Ascending aorta (tissue), 2 donors: Measurements from ENCODE around the gene PKM. TPM values are rescaled to one million over a fixed set of nuclear protein-coding genes. Genes with fewer than 3 reads are reported as not detected.
"Not testable (repeated sequence)": the region's sequence is repeated elsewhere in the genome, so short reads cannot be mapped to it uniquely, and the experiment has no call there.

Experiments
- DNase-seq, 2 donors: peaks; one replicate each; pipeline ENCODE4 v3.0.0-alpha.2; 2019; ENCODE audit warnings: low spot score in 2 of 2
- H3K27ac ChIP-seq, 2 donors: fragments of 200-600 bp; sonication (generic); one replicate each; pipeline ENCODE4 v1.5.1; 2016 to 2017; ENCODE audit warnings: mild to moderate bottlenecking in 1 of 2
- H3K27me3 ChIP-seq: fragments of 200-600 bp; sonication (generic); one replicate; pipeline ENCODE4 v1.5.1; 2017
- H3K36me3 ChIP-seq, 2 donors: fragments of 200-600 bp; sonication (generic); one replicate each; pipeline ENCODE4 v1.5.1; 2016
- H3K4me1 ChIP-seq, 2 donors: fragments of 200-600 bp; sonication (generic); one replicate each; pipeline ENCODE4 v1.5.1; 2016 to 2017; ENCODE audit warnings: mild to moderate bottlenecking in 1 of 2
- H3K4me3 ChIP-seq, 2 donors: fragments of 200-600 bp; sonication (generic); one replicate each; pipeline ENCODE4 v1.5.1; 2016 to 2017; ENCODE audit warnings: mild to moderate bottlenecking in 1 of 2
- H3K9me3 ChIP-seq, 2 donors: fragments of 200-600 bp; sonication (generic); one replicate each; pipeline ENCODE4 v1.5.1; 2016
- CTCF ChIP-seq, 3 experiments: fragments of 200-600 bp in 2 of 3; fragments of 450-650 bp in 1 of 3; sonication (generic) in 2 of 3; IDR thresholded peaks; one replicate each; pipeline ENCODE4 v1.5.1; 2016 to 2019; ENCODE audit warnings: antibody characterized with exemption in 3 of 3, mild to moderate bottlenecking in 1 of 3, moderate library complexity in 1 of 3
- intact Hi-C: fragments of 100-400 bp; cut with DNase I; formaldehyde crosslinking; loops from one replicate; pipeline ENCODE4 v1.15.1; 2023
- total RNA-seq: library from RNA; depleted of rRNA; stranded (reverse); fragments of >200 nt; gene quantifications from one replicate; pipeline ENCODE4 v1.1.0, GENCODE V29; 2016

The PKM gene
- total RNA-seq, 1 donor from 2014 or later, result 313 TPM

- intact Hi-C loops, result no loop called here
- Histone ChIP-seq H3K4me3 (no peak overlapping the region), H3K4me1 (peaks cover 2 to 3% of the 10 kb centered on the region in 2 donors), H3K27ac (no peak overlapping the region), H3K9me3 (no peaks in the 10 kb centered on the region), H3K36me3 (no peaks in the 10 kb centered on the region), H3K27me3 (no peaks in the 10 kb centered on the region)
- peak in 1 of 2 donors; percentile 30 for DNase-seq
- TF ChIP-seq CTCF (IDR thresholded peaks at IDR 0.05), result no peak
Measured at GRCh38 chr15:72174551-72175165, 56.3 kb downstream of the PKM start.

GRCh38 chr15:72173864-72174550, 57.0 kb downstream of the PKM start:
- peak in 1 of 2 donors; percentile 22 for DNase-seq
- TF ChIP-seq CTCF (IDR thresholded peaks at IDR 0.05), result no peak
- H3K36me3 ChIP-seq, result no peaks in the 10 kb centered on the region
- H3K27me3 ChIP-seq, result no peaks in the 10 kb centered on the region
- H3K4me1 ChIP-seq, result no peaks in the 10 kb centered on the region
- H3K27ac ChIP-seq, result no peak overlapping the region
- intact Hi-C loops, result no loop called here
- H3K4me3 ChIP-seq, result no peak overlapping the region
- H3K9me3 ChIP-seq, result no peaks in the 10 kb centered on the region

GRCh38 chr15:72173401-72173800, 57.6 kb downstream of the PKM start:
- H3K27me3 ChIP-seq, result no peaks in the 10 kb centered on the region

GRCh38 chr15:72172796-72173195, 58.2 kb downstream of the PKM start:
- Histone ChIP-seq H3K9me3 (no peaks in the 10 kb centered on the region), H3K27me3 (no peaks in the 10 kb centered on the region), H3K4me3 (no peak overlapping the region), H3K36me3 (no peaks in the 10 kb centered on the region), H3K4me1 (no peaks in the 10 kb centered on the region), H3K27ac (no peak overlapping the region)
- intact Hi-C loops, result no loop called here
- TF ChIP-seq CTCF (IDR thresholded peaks at IDR 0.05), result no peak
- no peak for DNase-seq

More at GRCh38 chr15:72173401-72173800, 57.6 kb downstream of the PKM start:
- no peaks in the 10 kb centered on the region for H3K4me1 ChIP-seq
- intact Hi-C loops, result no loop called here
- H3K36me3 ChIP-seq, result no peaks in the 10 kb centered on the region
- H3K9me3 ChIP-seq, result no peaks in the 10 kb centered on the region
- no peak for TF ChIP-seq CTCF (IDR thresholded peaks at IDR 0.05)
- no peak overlapping the region for H3K4me3 ChIP-seq
- DNase-seq, result peak in 1 of 2 donors; percentile 34
- H3K27ac ChIP-seq, result no peak overlapping the region

- H3K27ac ChIP-seq, H3K27me3 ChIP-seq, H3K9me3 ChIP-seq, H3K4me1 ChIP-seq, H3K36me3 ChIP-seq, H3K4me3 ChIP-seq, intact Hi-C loops, DNase-seq: not testable (repeated sequence)
Measured at GRCh38 chr15:72171978-72172377, 59.0 kb downstream of the PKM start.

- no peak overlapping the region for H3K27ac ChIP-seq
- no peaks in the 10 kb centered on the region for H3K36me3 ChIP-seq
- H3K4me1 ChIP-seq, result no peaks in the 10 kb centered on the region
- no peak for TF ChIP-seq CTCF (IDR thresholded peaks at IDR 0.05)
- no peak overlapping the region for H3K4me3 ChIP-seq
- H3K27me3 ChIP-seq, result no peaks in the 10 kb centered on the region
- no peak for DNase-seq
- no peaks in the 10 kb centered on the region for H3K9me3 ChIP-seq
- intact Hi-C loops, result no loop called here
Measured at GRCh38 chr15:72170691-72171090, 60.3 kb downstream of the PKM start.
